Transverse colon (tissue), 4 donors: ENCODE measurements around the gene AMOTL2.

ENCODE experiments used
- EP300 ChIP-seq: sonication (generic); formaldehyde crosslinking; IDR thresholded peaks from one replicate; pipeline ENCODE4 v1.6.1; 2017; ENCODE audit warnings: antibody characterized with exemption, low read depth
- POLR2AphosphoS5 ChIP-seq, 3 donors: sonication (generic); formaldehyde crosslinking; IDR thresholded peaks; one replicate each; pipeline ENCODE4 v1.6.1; 2016; ENCODE audit warnings: antibody characterized with exemption in 3 of 3
- TF ChIP-seq, protein P1 (sequence below), 5 experiments: fragments of 200-600 bp in 3 of 5; fragments of 450-650 bp in 2 of 5; sonication (generic) in 3 of 5; IDR thresholded peaks; 1 replicate in 2 of 5; 2 replicates in 3 of 5; pipeline ENCODE4 v1.5.1; 2016 to 2017; ENCODE audit warnings: antibody characterized with exemption in 5 of 5, inconsistent platforms in 3 of 5, mild to moderate bottlenecking in 2 of 5, moderate library complexity in 1 of 5

DNA sequence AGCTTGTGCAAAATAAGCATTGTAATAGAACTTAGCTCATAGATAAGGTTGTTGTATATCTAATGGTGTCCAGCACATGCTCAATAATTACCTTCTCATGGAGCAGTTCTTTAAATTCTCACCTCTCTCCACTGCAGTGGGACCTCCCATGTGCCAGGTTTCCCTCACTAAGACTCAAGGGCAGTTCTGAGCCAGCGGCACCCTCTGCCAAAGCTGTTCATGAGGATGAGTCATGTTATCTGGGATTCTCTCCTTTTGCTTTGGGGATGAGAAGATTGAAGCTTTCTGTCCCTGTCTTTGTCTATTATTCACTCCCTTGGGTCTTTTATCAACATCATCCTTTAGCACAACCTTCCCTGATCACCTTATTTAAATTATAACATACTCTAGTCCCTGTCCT lies 15.6 kb upstream of the AMOTL2 start:
- TF ChIP-seq, protein P1, sequence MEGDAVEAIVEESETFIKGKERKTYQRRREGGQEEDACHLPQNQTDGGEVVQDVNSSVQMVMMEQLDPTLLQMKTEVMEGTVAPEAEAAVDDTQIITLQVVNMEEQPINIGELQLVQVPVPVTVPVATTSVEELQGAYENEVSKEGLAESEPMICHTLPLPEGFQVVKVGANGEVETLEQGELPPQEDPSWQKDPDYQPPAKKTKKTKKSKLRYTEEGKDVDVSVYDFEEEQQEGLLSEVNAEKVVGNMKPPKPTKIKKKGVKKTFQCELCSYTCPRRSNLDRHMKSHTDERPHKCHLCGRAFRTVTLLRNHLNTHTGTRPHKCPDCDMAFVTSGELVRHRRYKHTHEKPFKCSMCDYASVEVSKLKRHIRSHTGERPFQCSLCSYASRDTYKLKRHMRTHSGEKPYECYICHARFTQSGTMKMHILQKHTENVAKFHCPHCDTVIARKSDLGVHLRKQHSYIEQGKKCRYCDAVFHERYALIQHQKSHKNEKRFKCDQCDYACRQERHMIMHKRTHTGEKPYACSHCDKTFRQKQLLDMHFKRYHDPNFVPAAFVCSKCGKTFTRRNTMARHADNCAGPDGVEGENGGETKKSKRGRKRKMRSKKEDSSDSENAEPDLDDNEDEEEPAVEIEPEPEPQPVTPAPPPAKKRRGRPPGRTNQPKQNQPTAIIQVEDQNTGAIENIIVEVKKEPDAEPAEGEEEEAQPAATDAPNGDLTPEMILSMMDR (IDR thresholded peaks at IDR 0.05) = no peak
- TF ChIP-seq EP300 (no peak), POLR2AphosphoS5 (IDR thresholded peaks at IDR 0.05) (no peak)
